ENCODE results near the gene STK38. TPM values are rescaled to one million over a fixed set of nuclear protein-coding genes. Genes with fewer than 3 reads are reported as not detected.
"Not testable (repeated sequence)": the region's sequence is repeated elsewhere in the genome, so short reads cannot be mapped to it uniquely, and the experiment has no call there.

Gene STK38
- total RNA-seq, 1 donor from 2014 or later: 65.1 TPM

DNA sequence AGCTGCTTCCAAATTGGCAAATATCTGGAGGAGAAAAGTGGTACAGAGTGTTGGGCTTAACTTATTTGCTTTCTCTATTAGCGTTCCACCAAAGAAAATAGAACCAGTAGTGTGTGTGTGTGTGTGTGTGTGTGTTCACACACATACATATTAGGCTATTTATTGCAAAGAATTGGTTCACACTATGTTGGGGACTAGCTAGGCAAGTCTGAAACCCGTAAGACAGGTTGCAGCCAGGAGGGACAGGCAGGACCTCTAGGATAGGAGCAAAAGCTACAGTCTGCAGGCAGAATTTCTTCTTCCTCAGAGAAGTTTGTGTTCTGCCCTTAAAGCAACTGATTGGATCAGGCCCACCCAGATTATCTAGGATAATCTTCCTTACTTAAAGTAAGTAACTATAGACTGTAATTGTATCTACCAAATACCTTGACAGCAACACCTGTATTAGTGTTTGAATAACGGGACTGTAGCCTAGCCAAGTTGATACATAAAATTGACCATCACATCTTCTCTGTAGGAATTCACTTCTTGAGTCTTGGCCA is 91.7 kb downstream of the STK38 start:
- Mint-ChIP-seq H3K27ac (ENCODE audit: unreplicated experiment) (no peak overlapping the region), H3K4me3 (ENCODE audit: unreplicated experiment) (no peak overlapping the region), H3K36me3 (ENCODE audit: low read depth) (no peaks in the 10 kb centered on the region), H3K4me1 (ENCODE audit: low read depth) (no peaks in the 10 kb centered on the region), H3K9me3 (ENCODE audit: low read depth) (no peaks in the 10 kb centered on the region), H3K27me3 (ENCODE audit: low read depth) (no peaks in the 10 kb centered on the region)
- DNase-seq (ENCODE audit: low spot score): no peak
- TF ChIP-seq, protein P1, sequence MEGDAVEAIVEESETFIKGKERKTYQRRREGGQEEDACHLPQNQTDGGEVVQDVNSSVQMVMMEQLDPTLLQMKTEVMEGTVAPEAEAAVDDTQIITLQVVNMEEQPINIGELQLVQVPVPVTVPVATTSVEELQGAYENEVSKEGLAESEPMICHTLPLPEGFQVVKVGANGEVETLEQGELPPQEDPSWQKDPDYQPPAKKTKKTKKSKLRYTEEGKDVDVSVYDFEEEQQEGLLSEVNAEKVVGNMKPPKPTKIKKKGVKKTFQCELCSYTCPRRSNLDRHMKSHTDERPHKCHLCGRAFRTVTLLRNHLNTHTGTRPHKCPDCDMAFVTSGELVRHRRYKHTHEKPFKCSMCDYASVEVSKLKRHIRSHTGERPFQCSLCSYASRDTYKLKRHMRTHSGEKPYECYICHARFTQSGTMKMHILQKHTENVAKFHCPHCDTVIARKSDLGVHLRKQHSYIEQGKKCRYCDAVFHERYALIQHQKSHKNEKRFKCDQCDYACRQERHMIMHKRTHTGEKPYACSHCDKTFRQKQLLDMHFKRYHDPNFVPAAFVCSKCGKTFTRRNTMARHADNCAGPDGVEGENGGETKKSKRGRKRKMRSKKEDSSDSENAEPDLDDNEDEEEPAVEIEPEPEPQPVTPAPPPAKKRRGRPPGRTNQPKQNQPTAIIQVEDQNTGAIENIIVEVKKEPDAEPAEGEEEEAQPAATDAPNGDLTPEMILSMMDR (IDR thresholded peaks at IDR 0.05): no peak

DNA sequence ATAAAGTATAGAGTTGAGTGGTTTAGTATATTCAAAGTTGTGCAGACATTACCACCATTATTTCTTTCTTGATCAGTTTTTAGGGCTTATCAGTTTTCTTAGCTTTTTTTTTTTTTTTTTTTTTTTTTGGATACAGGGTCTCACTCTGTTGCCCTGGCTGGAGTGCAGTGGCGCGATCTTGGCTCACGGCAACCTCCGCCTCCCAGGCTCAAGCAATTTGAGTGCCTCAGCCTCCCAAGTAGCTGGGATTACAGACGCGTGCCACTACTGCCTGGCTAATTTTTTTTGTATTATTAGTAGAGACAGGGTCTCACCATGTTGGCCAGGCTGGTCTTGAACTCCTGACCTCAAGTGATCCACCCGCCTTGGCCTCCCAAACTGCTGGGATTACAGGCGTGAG is 94.4 kb downstream of the STK38 start:
- not testable (repeated sequence) for H3K27me3 Mint-ChIP-seq (ENCODE audit: low read depth); H3K9me3 Mint-ChIP-seq (ENCODE audit: low read depth); H3K27ac Mint-ChIP-seq (ENCODE audit: unreplicated experiment); DNase-seq (ENCODE audit: low spot score); H3K4me1 Mint-ChIP-seq (ENCODE audit: low read depth); H3K4me3 Mint-ChIP-seq (ENCODE audit: unreplicated experiment); H3K36me3 Mint-ChIP-seq (ENCODE audit: low read depth)

DNA sequence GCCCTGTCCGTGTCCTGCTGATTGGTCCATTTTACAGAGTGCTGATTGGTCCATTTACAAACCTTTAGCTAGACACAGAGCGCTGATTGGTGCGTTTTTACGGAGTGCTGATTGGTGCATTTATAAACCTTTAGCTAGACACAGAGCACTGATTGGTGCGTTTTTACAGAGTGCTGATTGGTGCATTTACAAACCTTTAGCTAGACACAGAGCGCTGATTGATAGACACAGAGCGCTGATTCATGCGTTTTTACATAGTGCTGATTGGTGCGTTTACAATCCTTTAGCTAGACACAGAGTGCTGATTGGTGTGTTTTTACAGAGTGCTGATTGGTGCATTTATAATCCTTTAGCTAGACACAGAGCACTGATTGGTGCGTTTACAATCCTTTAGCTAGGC is 98.1 kb downstream of the STK38 start:
- H3K4me1 Mint-ChIP-seq (ENCODE audit: low read depth): peaks cover 16% of the 10 kb centered on the region
- DNase-seq (ENCODE audit: low spot score); H3K27ac Mint-ChIP-seq (ENCODE audit: unreplicated experiment); H3K27me3 Mint-ChIP-seq (ENCODE audit: low read depth); H3K4me3 Mint-ChIP-seq (ENCODE audit: unreplicated experiment); H3K36me3 Mint-ChIP-seq (ENCODE audit: low read depth); H3K9me3 Mint-ChIP-seq (ENCODE audit: low read depth): not testable (repeated sequence)

DNA sequence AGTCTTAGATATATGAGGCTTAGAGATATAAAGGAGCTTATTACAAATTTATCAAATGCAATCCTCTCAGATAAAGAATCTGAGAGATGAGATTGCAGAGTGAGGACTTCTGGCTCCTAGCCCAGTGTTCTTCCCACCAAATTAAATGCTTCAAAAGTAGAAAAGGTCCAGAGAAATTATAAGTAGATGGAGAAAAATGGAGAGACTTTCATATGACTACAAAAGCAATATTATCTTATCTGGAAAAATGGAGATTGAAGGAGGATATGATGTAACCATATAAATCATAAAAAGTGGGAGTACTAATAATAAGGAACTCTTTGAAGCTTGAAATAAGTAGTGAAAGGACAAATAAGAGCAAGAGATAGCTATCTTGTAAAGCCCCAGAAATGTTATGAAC is 101.7 kb downstream of the STK38 start:
- Mint-ChIP-seq H3K36me3 (ENCODE audit: low read depth) (peaks cover 5% of the 10 kb centered on the region), H3K4me1 (ENCODE audit: low read depth) (peaks cover 42% of the 10 kb centered on the region), H3K27me3 (ENCODE audit: low read depth) (no peaks in the 10 kb centered on the region), H3K4me3 (ENCODE audit: unreplicated experiment) (no peak overlapping the region), H3K9me3 (ENCODE audit: low read depth) (no peaks in the 10 kb centered on the region), H3K27ac (ENCODE audit: unreplicated experiment) (peak overlapping the region; percentile 65)
- DNase-seq (ENCODE audit: low spot score): no peak
- TF ChIP-seq, protein P1 (IDR thresholded peaks at IDR 0.05): no peak

DNA sequence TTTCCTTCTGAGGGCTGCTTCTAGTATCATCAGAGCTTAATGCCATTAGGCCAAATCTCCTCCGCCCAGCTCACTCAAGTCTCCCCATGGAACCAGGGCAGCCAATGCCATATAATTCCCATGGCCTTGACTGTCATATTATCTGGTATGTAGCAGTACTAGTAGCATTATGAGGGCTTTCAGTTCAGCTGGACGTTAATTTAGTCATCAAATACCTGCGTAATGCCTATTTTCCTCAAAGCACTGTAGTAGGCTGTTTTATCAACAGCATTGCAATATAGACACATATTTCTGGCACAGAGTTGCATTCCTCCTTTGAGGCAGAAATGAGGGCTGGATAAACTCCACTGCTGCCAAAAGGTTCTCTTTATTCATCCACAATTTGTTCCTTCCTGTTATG is 102.8 kb downstream of the STK38 start:
- TF ChIP-seq, protein P1 (IDR thresholded peaks at IDR 0.05): no peak
- H3K9me3 Mint-ChIP-seq (ENCODE audit: low read depth): no peaks in the 10 kb centered on the region
- H3K27me3 Mint-ChIP-seq (ENCODE audit: low read depth): no peaks in the 10 kb centered on the region
- peaks cover 3% of the 10 kb centered on the region for H3K36me3 Mint-ChIP-seq (ENCODE audit: low read depth)
- peak overlapping the region; percentile 94 for H3K27ac Mint-ChIP-seq (ENCODE audit: unreplicated experiment)
- peaks cover 42% of the 10 kb centered on the region for H3K4me1 Mint-ChIP-seq (ENCODE audit: low read depth)
- H3K4me3 Mint-ChIP-seq (ENCODE audit: unreplicated experiment): peak overlapping the region; percentile 94
- no peak for DNase-seq (ENCODE audit: low spot score)

Other genes with a start within 250 kb of the STK38 start
- not detected in 3 replicates for gene BNIP5, start 210.6 kb downstream of the STK38 start, total RNA-seq
- gene ETV7, start 159.8 kb downstream of the STK38 start, total RNA-seq: not detected in 3 replicates
- not detected in 3 replicates for gene PXT1, start 104.6 kb downstream of the STK38 start, total RNA-seq
- gene KCTD20, start 104.5 kb downstream of the STK38 start, total RNA-seq: 76.0 to 92.4 TPM (median 89.1 TPM) in 3 replicates
- gene SRSF3, start 46.9 kb upstream of the STK38 start, total RNA-seq: 180 to 233 TPM (median 191 TPM) in 3 replicates
- 230 to 303 TPM (median 301 TPM) in 3 replicates for gene CDKN1A, start 131.2 kb upstream of the STK38 start, total RNA-seq
- gene RAB44, start 150.3 kb upstream of the STK38 start, total RNA-seq: not detected in 3 replicates